GM21723 (cell line): ENCODE measurements around the gene AMIGO1.

Experiments used
- ATAC-seq: cut with Tn5 transposase; IDR thresholded peaks from one replicate; pipeline ENCODE4 v1.9.1; 2021; ENCODE audit warnings: mild to moderate bottlenecking, moderate library complexity; ENCODE audit not compliant: unreplicated experiment

AMIGO1 gene

DNA sequence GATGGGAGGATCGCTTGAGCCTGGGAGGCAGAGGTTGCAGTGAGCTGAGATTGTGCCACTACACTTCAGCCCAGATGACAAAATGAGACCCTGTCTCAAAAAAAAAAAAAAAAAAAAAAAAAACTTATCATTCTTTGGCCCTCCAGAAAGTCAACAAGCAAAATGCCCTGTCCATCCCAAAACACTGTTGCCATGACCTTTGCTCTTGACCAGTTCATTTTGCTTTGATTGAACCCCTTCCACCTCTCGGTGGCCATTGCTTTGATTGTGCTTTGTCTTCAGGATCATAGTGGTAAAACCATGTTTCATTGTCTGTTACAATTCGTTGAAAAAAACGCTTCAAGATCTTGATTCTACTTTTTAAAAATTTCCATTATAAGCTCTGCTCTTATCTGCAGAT is 51.7 kb downstream of the AMIGO1 start:
- ATAC-seq, result no peak

DNA sequence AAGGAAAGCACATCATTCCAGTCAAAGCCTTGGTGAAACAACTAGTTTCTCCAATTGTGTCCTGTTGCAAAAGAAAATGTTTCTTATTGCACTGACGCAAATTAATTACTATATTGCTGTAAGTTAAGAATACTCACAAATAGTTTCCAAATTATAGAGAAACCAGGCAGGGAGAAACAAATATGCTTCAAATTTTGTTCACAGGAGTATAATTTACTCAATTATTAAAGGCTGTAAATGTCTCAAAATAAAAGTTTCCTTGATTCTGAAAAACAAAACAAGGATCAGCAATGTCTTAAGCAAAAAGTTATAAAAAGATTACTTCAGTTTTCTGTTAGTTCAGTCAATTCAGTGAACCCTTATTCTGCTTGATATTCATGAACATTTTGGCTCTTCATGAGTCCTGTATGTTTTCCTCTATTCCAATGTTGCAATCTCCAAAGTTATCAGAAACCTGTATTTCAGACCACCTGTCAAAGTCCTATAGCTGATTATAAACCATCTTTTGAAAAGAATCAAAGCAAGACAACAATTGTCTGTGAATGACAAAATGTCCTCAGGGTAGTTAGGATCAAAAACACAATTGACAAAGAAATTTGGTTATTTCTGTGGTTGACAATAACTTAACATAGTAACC is 54.9 kb downstream of the AMIGO1 start:
- no peak for ATAC-seq
